ENCODE results near the gene RAB27A.
"Not testable (repeated sequence)": the region's sequence is repeated elsewhere in the genome, so short reads cannot be mapped to it uniquely, and the experiment has no call there.

RAB27A gene

DNA sequence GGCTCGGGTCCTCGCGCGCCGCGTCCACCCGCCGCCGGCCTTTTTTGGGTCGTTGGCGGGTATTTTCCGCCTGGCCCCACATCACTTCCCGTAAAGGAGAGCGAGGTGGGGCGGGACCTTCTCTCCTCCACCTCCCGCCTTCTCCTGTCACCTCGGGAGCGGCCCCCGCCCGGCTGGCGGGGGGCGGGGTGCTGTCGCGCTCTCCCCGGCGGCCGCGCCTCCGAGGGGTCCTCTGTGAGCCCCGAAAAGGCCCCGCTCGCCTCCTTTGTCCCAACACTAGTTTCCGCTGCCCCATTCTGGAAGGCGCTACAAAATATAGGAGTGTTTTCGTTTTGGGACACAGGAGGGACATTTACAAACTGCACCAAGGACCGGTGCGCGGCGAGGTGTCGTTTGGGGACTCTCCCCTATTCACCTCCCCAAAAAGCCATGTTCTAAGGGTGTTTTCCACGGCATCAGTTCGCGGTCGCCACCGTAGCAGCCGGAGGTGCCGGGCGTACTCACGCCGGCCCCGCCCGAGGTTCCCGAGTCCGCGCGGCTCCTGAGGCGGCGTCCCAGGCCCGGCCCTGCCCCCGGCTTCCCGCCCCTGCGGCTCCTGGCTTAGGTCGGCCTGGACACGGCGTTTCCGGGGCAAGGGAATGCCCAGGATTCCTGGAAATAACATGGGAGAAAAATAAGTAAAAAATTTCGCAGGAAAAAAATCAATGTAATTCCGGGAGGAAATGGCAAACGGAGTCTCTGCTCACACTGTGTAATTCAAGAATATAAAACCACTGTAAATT is at the start of gene RAB27A:
Gene RAB27A, minus strand, starts transcription at position 68 of the 782 bp plus-strand sequence. CDS start 54,879 bp downstream, outside the sequence.
- peak; percentile 23 for DNase-seq (ENCODE audit: low read depth)

DNA sequence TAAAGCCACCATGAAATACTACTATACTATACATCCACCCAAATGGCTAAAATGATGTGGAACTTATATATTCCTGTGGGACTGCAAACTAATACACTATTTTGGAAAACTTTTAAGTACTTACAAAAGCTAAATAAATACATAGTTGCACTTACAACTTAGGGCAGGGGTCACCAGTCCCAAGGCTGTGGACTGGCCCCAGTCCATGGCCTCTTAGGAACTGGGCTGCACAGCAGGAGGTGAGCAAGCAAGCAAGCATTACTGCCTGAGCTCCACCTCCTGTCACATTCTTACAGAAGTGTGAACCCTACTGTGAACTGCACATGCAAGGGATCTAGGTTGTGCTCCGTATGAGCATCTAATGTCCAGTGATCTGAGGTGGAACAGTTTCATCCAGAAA is 47.5 kb upstream of the RAB27A start:
- no peak for DNase-seq (ENCODE audit: low read depth)

DNA sequence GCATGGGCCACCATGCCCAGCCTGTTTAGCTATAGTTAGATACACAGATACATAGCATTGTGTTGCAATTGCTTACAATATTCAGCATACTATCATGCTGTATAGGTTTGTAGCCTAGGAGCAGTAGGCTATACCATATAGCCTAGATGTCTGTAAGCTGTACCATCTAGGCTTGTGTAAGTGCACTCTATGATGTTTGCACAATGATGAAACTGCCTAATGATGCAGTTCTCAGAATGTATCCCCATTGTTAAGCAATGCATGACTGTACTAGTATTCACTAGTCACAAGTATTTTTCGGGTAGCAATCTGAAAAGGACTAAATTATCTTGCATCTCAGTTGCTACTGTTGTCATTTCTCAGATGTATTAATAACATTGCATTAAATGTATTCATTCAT is 45.4 kb upstream of the RAB27A start:
- DNase-seq (ENCODE audit: low read depth), result no peak

DNA sequence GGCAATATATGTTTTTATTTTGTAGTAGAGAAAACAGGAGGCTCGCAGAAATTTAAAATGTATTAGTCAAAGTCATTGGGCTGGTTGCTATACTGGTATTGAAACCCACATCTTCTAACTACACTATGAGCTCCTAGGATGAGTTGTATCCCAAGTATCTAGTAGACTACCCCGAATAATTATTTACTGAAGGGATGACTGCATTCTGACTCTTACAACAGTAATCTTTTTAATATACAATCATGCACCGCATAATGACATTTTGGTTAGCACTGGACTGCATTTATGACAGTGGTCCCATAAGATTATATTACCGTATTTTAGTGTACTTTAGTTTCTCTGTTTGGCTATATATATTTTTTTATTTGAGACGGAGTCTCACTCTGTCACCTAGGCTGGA is 44.8 kb upstream of the RAB27A start:
- DNase-seq (ENCODE audit: low read depth), result no peak

DNA sequence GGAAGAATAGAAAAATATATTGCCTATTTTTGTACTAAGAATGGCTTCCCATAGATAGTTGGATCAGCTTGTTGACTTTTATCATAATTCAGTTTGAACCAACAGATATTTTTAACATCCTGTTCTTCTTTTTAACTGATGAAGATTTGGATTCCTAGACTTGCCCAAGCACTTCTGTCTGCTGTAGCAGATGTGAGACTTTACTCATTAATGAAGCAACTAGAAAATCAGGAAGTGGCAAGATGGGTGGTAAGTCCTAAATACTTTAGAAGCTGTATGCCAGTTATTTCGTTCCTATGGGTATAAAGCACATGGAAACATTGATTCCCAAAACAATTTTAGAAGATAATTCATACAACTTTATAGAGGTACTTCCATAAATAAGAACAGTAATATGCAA is 37.8 kb upstream of the RAB27A start:
- DNase-seq (ENCODE audit: low read depth), result no peak

DNA sequence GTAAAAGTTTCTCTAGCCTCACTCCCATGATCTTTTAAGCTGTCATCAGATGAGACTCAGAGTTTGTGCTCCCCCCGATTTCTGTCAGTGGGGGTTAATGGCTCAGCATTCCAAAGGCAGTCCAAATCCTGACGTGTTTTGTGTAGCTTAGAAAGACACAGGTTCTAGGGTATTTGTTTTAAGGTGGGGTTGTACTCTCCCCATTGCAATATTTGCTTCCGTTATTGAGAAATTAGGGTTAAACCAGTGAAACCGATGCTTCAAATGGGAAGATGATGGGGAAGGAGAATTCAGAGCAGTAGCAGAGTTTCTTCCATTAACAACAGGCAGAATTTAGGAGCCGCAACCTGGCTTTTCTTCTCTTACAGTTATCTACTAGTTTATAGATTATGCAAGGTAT is 32.9 kb upstream of the RAB27A start:
- no peak for DNase-seq (ENCODE audit: low read depth)

DNA sequence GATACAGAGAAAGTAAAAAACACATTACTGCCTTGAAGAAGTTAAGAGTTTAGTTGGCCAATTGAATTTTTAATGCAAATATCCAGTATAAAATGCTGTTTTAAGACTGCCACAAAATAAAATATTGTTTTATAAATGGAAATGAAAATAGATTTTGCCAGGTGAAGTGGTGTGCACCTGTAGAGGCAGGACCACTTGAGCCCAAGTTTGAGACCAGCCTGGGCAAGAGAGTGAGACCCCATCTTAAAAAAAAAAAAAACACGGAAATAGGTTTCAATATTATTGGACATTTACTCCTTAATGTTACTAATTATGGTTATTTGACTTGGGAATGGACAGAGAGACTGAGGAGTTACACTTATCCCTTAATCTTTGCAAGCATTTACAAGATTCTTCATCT is 31.4 kb upstream of the RAB27A start:
- no peak for DNase-seq (ENCODE audit: low read depth)

DNA sequence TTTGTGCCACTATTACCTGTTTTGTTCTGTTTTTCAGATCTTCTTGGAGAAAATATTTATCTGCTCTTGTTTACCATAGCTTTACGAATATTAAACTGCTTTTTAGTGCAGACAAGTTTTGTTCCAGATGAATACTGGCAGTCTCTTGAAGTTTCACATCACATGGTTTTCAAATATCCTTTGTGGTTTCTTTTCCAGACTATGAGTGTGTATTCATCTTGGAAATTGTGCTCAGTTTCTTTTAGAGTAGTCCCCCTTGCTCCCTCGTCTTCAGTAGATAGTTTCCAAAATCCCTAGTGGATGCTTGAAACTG is 30.6 kb upstream of the RAB27A start:
- no peak for DNase-seq (ENCODE audit: low read depth)

DNA sequence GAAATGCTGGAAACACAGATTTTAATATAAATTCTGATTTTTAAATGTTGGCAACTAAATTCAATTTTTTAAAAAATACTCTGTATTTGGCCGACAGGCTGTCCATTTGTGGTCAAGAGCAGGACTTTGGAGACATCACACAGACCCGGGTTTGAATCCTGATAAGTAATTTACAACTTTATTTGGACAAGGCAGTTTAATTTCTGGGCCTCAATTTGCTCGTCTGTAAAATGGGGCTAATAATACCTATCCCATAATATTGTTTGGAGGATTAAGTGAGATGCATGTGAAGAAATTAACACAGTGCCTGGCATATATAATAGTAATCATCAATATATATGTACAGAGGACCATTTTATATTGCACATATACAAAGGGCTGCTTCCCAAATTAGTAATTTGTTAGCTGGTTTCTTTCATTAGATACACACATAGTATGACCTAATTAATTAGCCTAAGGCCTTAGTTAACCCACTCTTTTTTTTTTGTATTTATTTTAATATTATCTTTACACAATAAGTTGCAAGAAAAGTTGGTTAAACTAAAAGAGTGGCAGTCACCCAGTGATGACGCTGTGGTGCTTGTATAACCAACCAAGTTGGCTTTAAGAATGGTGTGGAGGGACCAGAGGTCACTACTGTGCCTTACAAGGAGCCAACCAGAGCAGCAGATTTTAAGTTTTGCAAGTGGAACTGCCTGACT is 30.1 kb upstream of the RAB27A start:
- no peak for DNase-seq (ENCODE audit: low read depth)

DNA sequence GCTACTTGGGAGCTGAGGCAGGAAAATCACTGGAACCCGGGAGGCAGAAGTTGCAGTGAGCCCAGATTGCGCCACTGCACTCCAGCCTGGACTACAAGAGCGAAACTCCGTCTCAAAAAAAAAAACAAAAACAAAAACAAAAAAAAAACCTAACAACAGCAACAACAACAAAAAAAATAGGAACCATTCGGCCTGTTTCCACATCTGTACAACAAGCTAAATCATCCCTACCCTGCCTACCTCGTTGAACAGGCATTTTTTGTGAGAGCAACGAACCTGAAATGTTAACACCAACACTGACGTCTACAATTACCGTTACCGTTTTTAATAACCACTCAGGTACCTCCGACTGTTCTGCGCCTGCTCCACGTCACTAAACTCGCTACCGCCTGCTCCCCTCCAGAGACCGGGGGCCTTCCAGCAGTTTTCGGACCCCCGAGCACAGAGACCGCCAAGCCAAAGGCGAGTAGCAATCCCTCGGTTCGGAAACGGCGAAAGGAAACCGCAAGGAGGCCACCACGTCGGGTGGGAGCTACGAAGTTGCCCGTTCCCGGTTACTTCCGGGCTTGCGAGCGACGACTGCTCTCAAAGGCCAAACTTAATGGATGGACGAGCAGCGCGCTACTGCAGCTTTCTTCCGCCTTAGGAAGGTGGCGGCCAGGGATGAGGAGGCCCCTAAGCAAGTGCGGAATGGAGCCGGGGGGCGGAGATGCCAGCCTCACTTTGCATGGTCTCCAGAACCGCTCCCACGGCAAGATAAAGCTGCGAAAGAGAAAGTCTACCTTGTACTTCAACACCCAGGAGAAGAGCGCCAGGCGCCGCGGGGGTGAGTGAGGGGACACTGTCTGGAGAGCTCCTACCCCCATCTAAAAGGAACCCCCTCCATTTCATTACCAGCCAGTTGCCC is 29.2 kb upstream of the RAB27A start, which contains the start of the genes PIGB and PIGBOS1:
Gene PIGB, plus strand, starts transcription at position 635 of the 907 bp plus-strand sequence. Its CDS starts 29 bp downstream, at position 664.
Gene PIGBOS1, minus strand, starts transcription at position 536 of the 907 bp plus-strand sequence. CDS start 1,331 bp downstream, outside the sequence.
- DNase-seq (ENCODE audit: low read depth), result peak; percentile 69

DNA sequence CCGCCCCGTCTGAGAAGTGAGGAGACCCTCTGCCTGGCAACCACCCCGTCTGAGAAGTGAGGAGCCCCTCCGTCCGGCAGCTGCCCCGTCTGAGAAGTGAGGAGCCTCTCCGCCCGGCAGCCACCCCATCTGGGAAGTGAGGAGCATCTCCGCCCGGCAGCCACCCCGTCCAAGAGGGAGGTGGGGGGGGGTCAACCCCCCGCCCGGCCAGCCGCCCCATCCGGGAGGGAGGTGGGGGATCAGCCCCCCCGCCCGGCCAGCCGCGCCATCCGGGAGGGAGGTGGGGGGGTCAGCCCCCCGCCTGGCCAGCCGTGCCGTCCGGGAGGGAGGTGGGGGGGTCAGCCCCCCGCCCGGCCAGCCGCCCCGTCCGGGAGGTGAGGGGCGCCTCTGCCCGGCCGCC is 13.2 kb upstream of the RAB27A start:
- not testable (repeated sequence) for DNase-seq (ENCODE audit: low read depth)

DNA sequence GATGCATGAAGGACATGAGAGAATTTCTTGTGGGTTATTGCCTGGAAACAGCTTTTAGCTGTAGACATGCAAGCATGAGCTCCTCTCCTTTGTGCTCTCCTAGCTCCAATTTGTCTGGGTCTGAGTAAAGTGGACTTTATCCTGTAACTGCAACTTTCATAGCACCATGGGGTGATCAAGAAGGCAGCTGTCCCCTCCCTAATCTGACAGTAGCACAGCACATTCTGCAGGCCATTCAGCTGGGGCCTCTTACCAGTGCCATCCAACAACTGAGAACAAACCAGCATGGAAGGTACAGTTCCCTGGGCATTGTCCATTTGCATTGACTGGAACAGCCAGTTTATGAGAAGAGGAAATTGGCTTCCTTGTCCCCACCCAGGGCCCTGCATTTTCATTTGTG is 7.7 kb upstream of the RAB27A start:
- DNase-seq (ENCODE audit: low read depth), result no peak

DNA sequence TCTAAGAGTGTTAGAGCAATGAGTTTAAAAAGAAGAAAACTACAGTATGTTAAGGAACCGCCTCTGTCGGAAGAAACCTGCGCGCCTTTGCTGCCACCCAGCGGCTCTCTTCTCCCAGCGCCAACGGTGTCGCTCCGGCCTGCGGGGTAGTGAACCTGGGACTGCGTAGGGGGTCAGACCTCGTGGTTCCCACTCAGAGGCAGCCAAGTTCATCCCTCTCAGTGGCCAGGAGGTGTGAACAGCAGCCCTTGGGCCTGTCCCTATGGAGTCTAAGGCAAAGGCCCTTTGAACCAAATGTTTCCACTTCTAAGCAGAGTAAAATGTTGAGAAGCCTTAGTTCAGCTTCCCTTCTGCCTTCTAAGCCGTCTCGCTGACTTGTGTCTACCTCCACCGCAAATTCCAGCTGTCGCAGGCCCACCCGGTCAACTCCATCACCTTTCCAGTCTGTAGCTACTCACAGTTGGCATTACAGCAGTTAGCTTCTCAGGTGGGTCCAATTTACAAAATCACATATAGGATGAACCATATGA is 980 bp upstream of the RAB27A start:
- peak; percentile 52 for DNase-seq (ENCODE audit: low read depth)

DNA sequence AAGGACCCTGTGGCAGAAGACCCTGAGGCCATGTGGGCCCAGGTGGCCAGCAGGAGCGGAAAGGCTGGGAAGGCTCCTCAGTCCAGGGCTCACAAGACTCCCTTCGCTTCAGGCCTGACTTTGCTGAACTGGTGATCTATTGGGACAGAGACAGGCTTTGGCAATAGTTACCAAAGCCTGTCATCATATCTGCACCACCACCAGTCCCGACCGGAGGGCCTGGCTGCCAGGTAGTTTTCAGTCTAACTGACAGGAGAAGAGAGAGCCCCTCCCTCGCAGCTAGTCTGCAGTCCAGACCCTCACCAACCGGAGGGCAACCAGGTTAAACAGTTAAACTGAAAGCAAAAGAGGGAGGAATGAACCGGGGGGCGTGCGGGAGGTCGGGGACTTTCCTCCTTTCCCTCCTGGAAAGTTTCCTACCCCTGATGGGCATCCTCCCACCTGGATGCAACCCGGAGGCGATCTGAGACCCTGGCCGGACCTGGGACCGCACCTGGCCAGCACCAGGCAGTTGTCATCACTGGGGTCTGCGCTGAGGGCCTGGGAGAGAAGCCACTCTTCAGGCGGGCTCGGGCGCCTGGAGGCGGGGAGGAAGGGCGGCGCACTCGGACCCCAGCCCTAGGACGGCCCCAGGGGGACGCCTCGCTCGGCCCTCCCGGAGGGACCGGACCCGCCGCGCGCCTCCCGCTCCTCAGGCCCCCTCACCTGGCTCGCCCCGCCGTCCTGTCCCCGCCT is 435 bp downstream of the RAB27A start:
- DNase-seq (ENCODE audit: low read depth), result no peak

DNA sequence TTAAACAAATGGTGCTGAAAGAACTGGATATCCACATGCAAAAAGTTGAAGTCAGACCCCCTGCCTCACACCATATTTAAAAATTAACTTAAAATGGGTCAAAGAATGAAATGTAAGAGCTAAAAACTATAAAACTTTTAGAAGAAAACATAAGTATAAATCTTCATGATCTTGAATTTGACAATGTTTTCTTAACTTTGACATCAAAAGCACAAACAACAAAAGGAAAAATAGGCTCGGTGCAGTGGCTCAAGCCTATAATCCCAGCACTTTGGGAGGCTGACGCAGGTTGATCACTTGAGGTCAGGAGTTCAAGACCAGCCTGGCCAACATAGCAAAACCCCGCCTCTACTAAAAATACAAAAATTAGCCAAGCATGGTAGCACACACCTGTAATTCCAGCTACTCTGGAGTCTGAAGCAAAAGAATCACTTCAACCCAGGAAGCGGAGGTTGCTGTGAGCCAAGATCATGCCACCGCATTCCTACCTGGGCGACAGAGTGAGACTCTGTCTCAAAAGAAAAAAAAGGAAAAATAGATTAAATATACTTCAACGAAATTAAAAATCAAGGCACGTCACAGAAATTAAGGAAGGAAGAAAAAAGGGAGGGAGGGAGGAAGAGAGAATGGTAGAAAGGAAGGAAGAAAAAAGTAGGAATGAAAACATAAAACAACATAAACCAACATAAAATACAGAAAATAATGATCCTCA is 1.5 kb downstream of the RAB27A start:
- DNase-seq (ENCODE audit: low read depth), result no peak

DNA sequence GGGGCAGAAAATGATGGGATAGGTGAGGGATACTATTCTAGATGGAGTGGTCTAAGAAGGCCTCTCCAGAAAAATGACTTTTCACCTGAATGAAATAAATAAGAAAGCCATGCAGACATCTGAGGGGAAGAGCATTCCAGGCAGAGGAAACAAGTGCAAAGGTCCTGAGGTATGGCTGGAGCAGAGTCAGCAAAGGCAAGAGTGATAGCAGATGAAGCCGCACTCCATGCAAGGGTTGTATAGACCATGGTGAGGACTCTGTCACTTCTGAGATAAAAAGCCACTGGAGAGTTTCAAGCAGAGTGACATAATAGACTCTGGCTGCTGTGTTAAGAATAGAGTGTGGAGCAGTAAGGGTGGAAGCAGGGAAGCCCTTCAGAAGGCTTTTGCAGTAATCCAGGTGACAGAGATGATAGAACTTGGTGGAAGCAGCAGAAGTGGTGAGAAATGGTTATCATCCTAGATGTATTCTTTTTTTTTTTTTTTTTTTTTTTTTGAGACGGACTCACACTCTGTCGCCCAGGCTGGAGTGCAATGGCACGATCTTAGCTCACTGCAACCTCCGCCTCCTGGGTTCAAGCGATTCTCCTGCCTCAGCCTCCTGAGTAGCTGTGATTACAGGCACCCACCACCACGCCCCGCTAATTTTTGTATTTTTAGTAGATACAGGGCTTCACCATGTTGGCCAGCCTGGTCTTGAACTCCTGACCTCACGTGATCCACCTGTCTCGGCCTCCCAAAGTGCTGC is 3.0 kb downstream of the RAB27A start:
- not testable (repeated sequence) for DNase-seq (ENCODE audit: low read depth)

DNA sequence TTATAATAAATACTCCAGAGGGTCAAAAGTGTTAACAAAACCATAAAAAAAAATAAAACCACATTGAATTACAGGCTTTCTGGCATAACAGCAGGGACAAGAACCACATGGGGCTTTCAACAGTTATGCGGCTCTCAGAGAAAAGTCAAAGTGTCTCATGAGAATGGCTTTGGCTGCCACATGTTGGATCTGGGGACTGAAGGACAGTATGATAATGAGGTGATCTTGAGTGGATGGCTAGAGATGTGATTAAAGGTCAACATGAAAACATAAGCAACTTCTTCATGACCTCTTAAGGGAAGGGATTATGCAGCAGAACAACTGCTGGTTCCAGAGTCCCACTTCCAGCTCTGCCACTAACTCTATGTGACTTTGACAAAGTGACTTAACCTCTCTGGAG is 5.2 kb downstream of the RAB27A start:
- DNase-seq (ENCODE audit: low read depth), result no peak

DNA sequence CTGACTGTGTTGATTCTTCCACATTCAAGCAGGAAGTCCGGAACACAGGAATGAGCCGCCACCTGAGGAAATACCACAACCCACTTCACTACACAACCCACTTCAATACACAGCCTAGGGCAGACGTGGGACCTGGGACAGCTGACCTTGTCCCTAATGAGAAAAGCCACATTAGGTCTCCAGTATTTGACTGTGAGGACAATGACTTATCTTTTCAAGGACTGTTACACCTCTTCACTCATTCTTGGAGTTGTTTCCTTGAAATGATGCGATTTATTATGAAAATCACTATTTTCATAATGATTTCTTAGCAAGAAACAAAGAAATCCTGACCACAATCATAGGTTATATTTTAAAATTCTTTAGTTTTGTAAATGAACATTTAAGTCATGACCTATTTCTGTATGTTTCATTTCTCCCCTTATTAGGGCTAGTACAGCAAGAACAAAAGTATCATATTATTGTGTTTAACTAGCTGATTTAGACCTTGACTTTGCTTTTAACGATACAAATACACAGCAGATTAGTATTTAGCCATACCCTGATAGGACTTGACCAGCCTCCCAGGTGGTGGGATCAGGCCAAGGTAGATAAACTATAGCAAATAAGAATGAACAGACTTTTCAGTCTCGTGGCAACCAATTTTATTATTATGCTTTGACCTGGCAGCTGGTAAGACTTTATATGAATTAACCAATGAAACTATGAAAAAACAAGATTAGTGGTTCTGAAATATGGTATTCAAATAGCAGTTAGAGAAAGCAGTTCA is 6.0 kb downstream of the RAB27A start:
- DNase-seq (ENCODE audit: low read depth), result no peak

DNA sequence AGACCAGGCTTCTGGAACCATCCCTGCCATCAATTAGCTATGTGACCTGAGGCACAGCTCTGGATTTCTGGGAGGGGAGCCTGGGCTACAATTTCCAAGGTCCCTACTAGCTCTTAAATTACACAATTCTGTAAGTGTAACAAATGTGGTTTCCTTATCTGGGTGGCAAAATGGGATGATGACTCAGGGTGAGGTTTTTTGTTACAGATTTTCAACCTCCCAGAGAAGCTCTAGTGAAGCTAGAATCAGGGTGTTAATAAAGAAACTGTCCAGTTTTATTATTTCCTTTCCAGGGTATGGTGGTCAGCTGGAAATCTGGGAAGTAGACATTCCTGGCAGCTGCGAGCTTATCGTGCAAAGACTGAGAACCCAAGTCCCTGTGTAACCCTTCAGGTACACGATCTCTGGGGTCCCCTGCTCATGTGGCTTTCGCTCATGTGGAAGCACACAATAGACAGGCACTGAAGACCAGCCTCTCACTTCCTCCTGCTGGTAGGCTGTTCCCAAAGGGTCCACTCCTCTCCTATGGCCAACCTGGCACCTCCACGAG is 7.3 kb downstream of the RAB27A start:
- DNase-seq (ENCODE audit: low read depth), result peak; percentile 48
